Measurements from ENCODE around the gene PTX3. TPM values are rescaled to one million over a fixed set of nuclear protein-coding genes. Genes with fewer than 3 reads are reported as not detected.
A peak's percentile ranks its signal among the peaks of the same experiment; 100 is the strongest.

The PTX3 gene
- total RNA-seq, 1 donor, result 216 TPM

DNA sequence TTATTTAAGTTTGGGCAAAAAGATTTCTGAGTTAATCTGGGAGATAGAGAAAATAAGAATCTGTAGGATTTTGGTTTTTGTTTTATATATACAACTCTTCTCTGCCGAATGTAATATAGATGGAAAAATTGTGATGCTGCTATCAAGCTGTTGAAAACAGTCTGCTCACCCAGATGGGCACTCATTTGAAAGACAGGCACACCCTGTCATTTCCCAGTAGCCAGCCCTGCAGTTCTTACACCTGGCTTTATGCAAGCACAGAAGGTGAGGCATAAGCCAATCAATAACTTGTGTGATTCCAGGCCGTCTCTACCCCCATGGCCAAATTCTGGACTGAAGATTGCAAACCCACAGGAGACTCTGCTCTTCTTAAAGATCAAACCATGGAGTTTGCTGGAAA lies 27.1 kb upstream of the PTX3 start:
- TF ChIP-seq, protein P1, sequence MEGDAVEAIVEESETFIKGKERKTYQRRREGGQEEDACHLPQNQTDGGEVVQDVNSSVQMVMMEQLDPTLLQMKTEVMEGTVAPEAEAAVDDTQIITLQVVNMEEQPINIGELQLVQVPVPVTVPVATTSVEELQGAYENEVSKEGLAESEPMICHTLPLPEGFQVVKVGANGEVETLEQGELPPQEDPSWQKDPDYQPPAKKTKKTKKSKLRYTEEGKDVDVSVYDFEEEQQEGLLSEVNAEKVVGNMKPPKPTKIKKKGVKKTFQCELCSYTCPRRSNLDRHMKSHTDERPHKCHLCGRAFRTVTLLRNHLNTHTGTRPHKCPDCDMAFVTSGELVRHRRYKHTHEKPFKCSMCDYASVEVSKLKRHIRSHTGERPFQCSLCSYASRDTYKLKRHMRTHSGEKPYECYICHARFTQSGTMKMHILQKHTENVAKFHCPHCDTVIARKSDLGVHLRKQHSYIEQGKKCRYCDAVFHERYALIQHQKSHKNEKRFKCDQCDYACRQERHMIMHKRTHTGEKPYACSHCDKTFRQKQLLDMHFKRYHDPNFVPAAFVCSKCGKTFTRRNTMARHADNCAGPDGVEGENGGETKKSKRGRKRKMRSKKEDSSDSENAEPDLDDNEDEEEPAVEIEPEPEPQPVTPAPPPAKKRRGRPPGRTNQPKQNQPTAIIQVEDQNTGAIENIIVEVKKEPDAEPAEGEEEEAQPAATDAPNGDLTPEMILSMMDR (IDR thresholded peaks at IDR 0.05; ENCODE audit: insufficient read depth, low read length), result no peak
- DNase-seq (ENCODE audit: low read depth), result no peak
- H3K4me3 ChIP-seq (ENCODE audit: low read depth, low read length), result no peak overlapping the region

DNA sequence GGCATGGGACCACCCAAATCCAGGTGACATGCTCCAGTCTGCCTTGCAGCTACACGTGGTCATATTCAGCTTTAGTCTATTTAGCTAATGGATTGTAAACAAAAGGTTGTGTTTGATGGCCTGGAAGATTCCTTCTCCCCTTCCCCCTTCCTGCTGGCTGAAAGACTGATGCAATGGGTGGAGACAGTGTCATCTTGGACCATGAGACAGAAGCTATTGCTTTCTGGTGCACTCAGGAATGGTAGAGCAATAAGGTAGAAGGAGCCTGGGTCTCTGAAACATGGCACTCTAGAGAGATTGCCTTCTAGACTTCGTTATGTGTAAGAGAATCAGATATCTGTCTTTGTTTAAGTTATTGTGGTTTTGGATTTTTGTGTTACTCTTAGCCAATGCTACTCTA lies 25.7 kb upstream of the PTX3 start:
- TF ChIP-seq, protein P1 (IDR thresholded peaks at IDR 0.05; ENCODE audit: insufficient read depth, low read length), result no peak
- no peak overlapping the region for H3K4me3 ChIP-seq (ENCODE audit: low read depth, low read length)
- DNase-seq (ENCODE audit: low read depth), result no peak

DNA sequence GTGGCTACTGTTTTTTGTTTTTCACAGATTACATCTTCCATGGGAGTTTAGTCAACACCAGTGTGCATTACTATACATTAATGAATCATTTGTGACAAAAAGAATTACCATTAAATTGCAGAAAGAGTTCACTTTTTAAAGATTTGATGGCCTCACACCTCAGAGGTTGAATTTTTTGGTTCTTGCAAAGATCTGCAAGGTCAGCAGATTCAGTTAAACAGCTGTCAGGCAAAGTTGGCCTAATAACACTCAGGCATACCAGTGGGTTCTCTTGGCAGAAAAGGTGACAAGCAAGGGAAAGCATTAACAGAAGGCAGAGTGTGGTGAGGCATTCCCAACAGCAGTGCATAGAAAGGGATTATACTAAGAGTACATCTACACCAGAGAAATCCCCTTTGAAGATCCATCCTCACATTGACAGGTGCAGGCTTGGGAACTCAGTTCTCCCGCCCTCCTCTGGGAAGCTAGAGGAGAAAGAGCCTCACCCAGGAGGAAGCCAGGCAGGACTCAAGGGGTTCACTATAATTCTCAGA lies 24.3 kb upstream of the PTX3 start:
- TF ChIP-seq, protein P1 (IDR thresholded peaks at IDR 0.05; ENCODE audit: insufficient read depth, low read length), result no peak
- H3K4me3 ChIP-seq (ENCODE audit: low read depth, low read length), result no peak overlapping the region
- DNase-seq (ENCODE audit: low read depth), result no peak

DNA sequence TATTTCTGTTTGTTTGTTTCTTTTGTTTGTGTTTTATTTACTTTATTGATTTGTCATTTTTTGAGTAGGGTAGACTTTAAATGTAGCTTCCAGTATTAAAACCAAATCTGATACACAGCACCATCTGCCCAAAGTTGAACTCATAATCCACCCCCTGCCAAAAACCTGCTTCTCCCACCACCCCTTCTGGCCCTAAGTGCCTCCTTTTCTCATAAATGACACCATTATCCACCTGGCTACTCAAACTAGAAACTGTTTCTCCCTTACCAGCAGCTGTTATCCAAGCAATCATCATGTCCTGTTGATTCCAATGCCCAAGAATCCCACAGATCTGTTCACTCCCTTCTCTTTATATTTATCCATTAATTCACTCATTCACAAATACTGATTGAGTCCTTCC lies 21.8 kb upstream of the PTX3 start:
- no peak for DNase-seq (ENCODE audit: low read depth)
- no peak overlapping the region for H3K4me3 ChIP-seq (ENCODE audit: low read depth, low read length)
- TF ChIP-seq, protein P1 (IDR thresholded peaks at IDR 0.05; ENCODE audit: insufficient read depth, low read length), result no peak

DNA sequence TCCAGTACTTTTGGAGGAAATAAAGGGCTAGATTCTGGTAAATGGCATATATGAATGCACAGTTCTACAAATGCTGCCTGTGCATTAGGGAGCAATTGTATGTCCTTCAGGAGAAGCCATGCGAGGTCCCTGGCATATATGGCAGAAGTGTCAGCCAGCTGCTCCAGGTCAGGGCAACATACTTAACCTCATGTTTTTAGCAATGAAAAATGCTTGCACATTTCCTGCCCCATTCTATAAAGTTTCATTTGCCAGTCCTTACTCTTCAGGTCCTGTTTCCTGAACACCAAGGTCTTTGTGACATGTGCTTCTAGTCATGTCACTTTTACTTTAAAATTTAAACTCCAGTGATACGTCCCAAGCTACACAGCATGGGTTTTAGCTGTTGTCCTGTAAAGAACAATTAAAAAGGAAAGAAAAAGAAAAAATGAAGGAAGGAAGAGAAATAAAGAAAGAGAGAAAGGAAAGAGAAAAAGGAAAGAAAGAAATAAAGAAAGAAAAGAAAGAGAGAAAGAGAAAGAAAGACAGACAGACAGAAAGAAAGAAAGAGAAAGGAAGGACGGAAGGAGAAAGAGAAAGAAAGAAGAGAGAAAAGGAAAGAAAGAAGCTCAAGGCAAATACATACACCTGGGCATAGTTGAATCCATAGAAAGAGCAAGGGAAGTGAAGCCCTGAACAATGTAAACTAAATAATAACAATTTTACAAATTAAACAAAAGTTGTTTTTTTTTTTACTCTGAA lies 20.1 kb upstream of the PTX3 start:
- DNase-seq (ENCODE audit: low read depth), result no peak
- TF ChIP-seq, protein P1 (IDR thresholded peaks at IDR 0.05; ENCODE audit: insufficient read depth, low read length), result no peak

DNA sequence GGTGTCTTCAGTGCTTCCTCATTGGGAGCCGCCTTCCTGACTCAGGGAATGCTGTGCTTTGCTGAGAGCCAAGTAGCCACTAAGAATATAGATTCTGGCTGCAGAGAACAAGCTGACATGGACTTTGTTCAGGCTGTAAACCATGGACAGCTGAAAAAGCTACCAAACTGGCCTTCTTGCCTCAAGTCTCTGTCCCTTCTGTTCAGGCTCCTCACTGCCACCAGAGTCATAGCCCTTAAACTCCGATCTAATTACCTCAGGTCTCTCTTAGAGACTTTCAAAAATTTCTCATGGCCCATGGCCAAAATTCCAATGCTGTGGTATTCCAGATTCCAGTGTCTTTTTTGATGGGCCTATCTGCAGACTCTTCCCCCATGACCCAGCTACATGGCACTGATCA lies 19.4 kb upstream of the PTX3 start:
- TF ChIP-seq, protein P1 (IDR thresholded peaks at IDR 0.05; ENCODE audit: insufficient read depth, low read length), result no peak
- no peak overlapping the region for H3K4me3 ChIP-seq (ENCODE audit: low read depth, low read length)
- DNase-seq (ENCODE audit: low read depth), result peak; percentile 21

More for the DNA sequence above, 20.1 kb upstream of the PTX3 start:
- H3K4me3 ChIP-seq (ENCODE audit: low read depth, low read length), result no peak overlapping the region

Measured in fibroblast of the aortic adventitia (primary cell).